ENCODE results near the gene SLC6A19.

Gene SLC6A19

DNA sequence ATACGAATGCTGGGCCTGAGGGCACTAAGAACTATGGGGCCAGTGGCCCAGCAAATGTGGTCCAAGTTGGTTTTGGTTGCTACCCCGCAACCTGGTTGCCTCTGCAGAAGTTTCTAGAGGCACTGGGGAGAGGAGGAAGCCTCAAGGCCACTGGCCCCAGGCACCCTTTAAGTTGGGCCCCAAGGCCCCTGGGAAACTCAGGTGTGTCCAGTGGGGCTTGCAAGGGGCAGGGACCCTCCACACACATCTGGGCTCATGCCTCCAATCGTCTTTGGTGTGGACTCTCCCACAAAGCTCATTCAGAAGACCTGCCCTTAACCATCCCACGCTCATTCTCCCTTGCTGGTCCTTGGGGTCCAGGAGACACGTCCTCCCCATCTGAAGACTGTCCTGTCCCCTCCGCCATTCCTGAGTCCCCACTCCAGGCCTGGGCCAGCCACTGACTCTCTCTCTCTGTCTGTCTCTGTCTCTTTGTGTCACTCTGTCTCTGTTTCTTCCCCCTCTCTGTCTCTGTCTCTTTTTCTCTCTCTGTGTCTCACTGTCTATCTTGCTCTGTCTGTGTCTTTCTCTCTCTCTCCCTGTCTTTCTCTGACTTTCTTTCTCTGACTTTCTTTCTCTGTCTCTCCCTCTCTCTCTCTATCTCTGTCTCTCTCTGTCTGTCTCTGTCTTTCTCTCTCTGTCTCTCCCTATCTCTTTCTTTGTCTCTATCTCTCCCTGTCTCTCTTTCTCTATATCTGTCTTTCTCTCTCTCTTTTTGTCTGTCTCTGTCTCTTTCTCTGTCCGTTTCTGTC lies 3.3 kb upstream of the SLC6A19 start:
- DNase-seq, result no peak

DNA sequence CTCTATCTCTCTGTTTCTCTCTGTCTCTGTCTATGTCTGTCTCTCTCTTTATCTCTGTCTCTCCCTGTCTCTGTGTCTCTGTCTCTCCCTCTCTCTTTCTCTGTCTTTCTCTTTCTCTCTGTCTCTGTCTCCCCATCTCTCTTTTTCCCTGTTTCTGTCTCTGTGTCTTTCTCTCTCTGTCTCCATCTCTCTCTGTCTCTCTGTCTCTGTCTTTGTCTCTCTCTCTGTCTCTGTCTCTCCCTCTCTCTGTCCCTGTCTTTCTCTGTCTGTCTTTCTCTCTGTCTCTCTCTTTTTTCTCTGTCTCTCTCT lies 2.1 kb upstream of the SLC6A19 start:
- DNase-seq, result no peak

DNA sequence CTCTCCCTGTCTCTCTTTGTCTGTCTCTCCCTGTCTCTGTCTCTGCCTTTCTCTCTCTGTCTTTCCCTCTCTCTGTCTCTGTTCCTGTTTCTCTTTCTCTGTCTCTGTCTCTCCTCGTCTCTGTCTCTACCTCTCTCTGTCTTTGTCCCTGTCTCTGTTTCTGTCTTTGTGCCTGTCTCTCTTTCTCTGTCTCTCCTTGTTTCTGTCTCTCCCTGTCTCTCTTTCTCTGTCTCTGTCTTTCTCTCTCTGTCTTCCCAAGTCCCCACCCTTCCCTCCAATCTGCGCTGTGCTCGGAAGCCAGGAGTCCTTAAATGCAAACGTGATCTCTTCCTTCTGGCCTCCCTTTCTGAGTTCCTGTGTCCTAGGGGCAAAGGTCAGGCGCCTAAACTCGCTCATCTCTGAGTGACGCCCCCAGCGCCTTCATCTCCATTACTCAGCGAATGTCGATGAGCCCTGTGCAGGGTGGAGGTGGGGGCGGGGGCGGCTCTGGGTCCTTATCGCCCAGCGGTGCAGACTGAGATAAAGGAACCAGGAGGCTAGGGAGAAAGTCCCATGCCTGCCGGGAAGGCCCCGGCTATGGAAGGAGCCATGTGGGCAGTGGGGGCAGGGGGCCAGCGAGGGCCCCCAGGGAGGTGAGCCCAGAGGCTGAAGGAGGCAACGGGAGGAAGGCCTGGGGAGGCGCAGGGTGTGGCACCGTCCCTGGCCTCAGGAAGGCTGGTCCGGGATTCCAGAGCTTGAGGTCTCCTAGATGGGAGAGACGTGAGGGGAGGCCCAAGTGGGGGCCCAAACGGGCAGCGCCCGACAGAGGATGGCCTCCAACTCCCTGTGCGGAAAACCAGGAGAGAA lies 1.5 kb upstream of the SLC6A19 start:
- no peak for DNase-seq

DNA sequence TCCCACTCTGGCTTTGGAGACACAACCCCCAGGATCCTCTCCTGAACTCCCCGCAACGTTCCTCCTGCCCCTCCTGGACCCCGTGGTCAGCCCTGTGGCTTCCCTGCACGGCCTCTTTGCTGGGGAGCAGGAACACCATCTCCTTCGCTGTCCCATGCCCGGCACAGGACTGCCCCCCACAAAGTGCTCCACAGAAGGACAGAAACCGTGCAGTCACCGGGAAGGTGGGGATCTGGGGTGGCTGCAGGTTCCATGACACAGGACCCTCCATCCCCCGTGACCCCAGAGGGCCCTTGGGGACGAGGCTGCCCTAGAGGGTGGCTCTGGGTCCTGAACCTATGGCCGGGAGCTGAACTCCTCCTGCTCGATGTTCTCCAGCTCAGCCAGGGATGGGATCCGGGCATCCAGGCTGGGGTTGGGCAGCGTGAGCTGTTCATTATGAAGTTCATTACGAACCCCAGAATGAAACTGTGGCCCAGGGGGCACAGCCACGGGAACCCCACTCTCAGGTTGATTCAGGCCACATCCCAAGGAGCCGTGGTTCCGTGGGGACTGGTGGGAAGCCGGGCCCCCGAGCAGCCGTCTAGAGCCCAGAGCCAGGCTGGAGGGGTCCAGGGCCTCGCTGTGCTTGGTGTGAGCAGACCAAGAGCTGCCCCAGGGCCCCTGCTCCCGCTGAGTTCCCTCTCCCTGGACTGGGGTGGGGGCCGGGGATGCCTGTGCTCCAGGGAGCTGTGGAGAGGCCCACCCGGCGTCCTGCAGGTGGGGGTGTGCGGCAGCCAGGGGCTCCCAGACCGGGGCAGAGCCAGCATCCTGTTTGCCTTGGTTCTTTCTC lies 684 bp upstream of the SLC6A19 start:
- no peak for DNase-seq

DNA sequence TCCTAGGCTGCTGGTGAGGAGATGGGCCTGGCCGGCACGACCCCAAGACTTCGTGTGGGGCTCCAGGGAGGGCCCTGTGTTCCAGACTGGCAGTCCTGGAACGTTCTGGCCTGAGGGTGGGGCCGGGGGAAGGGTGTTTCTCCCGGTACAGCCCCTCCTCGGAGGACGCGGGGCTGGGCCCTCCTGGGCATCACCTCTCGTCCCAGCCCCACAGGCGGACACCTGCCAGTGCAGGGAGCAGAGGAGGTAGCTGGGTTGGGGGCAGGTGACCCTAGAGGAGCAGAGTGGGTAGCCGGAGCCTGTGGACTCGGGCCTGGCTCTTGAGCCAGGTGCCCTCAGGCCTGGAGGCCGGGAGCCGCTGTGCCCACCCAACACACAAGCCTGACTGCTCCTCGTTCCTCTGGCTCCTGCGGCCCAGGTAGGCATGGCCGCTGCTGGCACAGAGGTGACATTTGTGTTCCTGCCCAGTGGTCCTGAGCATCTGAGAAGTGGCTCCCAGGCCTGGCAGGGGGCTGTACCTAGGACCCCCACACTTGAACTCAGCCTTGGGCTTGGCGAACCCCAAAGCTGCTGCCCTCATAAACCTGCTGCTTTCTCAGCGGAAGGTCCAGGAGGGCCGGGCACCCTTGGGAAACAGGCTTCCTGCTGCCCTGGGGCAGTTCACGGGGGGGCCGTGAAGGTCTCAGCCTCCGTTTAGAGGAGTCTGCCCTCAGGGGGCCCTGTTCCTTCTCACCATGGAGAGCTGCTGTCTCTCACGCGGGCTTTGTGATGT lies 817 bp downstream of the SLC6A19 start:
- no peak for DNase-seq

DNA sequence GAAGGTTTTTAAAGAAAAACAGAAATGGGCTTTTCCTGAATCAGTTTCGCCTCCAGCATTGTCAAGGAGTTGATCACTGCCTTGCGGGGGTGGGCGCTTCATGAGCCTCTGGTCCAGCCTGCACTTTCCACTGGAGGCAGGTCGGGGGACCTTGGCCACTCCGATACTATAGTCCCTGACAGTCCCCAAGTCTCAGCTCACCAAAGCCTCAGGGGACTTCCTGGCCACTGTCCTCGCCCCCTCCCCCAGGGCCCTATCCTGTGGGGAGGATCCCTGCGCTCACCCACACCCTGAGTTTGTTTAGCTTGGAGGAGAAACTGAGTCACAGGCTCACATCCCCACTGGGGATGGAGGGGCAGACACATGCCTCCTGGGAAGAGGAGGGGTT lies 1.4 kb downstream of the SLC6A19 start:
- DNase-seq, result no peak

DNA sequence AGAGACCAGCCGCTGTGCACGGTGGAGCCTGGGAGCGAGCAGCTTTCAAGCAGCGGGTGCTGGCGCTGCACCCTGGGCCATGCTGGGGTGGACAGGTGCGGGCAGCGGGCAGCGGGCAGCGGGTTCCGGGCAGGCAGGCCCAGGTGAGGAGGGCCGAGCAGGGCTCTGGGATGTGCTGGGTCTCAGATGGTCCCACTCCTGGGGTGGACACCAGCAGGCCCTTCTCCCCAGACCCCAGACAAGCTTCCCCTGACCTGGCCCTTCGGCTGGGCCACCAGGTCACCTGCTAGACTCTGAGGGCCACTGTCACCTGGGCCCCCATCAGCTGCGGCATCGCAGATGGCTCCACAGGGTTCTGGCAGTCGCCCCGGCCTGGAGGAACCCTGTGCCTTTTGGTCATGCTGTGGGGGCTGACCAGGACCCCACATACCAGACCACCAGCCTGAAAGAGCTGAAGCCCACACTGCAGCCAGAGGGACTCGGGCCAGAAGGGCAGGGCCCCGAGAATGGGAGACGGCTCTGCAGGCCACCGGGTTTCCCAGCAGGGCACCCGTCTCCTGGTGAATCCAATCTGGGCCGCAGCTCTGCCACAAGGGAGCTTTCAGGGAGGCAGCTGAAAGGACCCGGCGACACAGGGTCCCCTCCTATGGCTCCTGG lies 2.0 kb downstream of the SLC6A19 start:
- no peak for DNase-seq

DNA sequence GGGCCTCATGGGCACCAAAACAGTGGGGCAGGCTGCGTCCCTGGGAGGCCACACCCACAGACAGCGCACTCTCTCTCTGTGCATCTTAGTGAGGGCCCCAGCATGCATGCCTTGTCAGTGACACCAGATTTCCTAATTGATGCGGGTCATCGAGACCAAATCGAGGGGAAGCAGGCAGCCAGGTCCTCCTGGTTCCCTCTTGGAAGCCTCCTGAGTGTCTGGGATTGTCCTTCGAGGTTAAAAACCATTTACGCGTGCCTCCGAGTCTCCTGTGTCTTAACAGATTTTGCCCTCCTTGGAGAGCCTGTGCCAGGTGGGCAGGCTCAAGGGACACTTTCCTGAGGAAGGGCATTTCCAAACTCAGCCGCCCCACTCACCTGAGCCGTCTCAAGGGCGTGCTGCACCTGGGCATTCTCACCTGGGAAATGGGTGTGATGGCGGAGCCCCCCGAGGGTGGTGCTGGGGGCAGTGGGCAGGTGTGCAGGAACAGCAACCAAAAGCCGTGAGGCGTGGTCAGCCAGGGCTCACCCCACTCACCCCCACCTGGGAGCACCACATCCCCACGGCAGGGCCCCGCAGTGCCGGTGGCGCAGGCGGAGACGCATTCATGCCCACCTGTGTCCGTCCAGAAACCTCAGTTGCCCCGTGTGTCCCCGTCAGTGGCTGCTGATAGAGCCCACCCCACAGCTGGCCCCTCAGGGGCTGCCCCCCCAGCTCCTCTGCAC lies 2.7 kb downstream of the SLC6A19 start:
- DNase-seq, result no peak

DNA sequence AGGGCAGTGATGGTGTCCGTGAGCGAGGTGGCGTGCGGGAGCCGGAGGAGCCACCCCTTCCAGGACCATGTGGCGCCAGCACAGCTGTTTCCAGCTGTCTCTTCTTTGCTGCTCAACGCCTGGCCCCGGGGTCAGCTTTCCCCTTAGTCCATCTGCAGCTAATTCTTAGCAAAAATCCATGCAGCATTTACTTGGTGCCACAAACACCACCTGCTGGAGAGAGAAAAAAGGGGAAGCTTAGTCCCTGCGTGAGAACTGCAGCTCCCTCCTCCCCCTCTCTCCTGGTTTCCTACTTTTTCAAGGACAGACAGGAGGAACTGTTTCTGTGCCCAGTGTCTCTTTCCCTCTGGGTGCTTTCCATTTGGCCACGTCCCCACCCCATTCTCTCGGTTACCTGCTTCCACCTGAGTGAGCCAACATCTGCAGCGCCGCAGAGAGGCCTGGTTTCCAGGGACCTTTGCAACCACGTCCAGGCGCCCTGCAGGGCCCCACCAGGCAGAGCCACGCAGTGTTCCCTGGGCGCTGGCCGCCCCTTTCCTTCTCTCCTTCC lies 3.4 kb downstream of the SLC6A19 start:
- DNase-seq, result no peak

DNA sequence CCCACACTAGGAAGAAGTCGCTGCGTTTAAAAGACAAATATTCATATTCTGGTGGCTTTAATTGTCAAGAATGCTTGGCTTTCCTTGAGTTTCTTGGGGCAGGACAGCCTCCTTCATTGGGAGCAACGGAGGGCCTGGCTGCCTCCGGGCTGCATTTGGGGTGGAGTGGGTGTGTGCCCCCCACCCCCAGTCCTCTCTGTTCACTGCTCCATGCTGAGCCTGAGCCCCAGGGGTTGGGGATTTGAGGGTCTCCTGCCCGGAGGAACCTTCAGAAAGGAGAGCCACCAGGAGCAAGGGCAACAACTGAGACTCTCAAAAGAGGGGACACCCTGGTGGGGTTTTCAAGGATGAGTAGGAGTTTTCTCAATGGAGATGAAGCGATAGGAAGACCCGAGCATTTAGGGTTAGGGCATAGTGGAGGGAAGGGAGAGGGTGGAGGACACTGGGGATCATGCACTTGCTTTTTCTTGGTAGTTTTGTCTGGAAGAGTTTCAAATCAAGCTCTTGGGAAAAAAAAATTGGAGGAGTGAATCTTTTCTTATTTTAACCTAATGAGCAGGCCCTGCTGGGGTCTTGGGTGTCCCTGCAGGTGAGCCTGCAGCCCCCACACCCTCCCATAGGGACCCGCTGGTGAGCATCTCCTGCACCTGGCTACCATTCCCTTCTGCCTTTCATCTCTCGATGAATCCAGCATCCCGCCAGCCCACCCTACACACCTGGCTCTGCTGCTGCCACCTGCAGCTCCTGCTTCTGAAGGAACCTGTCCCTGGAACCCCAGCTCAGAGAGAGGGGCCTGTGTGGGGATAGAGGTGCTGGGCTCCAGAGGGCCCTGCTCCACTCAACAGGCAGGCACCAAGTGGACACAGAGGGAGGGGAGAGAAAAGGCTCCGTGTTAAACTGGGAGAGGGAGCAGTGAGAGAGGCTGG lies 4.1 kb downstream of the SLC6A19 start:
- DNase-seq, result no peak

DNA sequence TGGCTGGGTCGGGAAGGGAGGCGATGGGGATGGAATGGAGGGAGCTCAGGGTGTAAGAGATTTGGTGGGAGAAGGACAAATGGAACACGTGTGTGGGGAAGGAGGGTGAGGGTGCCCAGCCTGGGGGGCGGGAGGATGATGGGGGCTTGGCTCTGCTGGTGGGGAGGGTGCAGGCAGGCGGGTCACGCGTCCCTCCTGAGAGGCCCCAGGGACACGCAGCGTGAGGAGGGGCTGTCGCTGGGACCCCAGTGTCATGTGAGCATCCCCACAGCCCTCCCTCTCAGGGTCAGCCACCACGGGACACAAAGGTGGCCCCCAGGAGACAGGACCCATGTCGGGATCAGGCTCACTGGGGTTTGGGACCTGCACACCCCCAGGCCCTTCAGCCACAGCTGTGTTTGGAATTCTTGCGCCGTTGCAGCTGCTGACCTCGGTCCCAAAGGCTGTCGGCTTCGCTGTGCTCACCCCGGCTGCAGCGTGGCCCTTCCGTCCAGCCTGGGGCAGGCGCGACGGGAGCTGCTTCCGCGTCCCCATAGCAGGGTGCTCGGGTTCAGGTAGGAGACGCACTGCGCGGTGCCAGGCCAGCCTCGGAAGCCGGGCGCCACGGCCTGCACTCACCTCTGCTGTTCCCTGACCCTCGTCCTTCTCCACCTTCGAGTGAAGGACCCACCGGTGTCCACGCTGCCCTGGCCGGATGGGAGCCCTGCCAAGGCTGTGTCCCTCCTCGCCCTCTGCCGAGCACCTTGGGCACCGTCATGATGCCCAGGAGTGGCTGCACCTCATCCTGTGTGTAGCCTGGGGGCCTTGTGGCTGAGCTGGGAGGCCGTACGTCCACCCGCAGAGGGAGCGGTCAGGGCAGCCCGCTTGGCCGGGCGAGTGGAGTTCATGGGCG lies 5.4 kb downstream of the SLC6A19 start:
- DNase-seq, result no peak

DNA sequence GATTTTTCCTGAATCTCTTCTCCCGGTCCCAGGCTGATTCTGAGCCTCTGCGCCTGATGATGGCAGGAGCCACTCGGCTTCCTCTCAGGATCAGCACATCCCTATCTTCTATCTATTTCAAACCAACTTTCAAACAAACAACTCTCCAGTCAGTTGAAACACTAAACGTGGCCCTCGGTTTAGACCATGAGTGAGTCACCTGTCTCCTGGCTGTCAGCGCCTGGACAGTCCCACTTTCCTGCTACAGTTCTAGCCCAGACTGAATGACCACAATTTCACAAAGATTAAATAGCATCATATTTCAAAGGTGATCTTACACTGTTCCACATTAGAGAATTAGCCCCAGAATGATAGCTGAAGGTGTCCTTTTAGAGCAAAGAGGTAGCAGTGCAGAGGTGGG lies 6.2 kb downstream of the SLC6A19 start:
- no peak for DNase-seq

DNA sequence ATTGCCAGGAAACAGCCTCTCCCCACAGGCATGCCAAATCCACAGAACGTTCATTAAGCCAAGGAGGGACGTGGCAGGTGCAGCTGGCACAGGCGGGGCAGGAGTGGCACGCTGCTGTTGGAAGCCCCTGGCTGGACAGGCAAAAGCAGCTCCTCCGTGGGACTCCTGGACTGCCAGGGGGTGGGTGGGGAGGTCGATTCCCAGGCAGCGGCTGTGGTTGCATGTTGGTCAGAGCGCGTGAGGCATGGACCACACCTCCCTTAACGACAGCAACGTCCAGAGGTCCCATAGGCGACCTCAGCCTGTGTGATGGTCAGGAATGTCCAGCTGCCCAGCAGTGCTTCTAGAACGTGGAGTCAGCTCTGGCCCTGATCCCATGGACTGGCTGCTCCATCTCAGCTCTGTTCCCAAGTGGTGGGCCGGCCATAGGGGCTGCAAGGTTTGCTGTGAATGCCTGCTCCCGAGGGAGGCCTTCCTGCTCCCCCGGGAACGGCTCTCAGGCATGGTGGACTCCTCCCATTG lies 6.9 kb downstream of the SLC6A19 start:
- DNase-seq, result no peak

DNA sequence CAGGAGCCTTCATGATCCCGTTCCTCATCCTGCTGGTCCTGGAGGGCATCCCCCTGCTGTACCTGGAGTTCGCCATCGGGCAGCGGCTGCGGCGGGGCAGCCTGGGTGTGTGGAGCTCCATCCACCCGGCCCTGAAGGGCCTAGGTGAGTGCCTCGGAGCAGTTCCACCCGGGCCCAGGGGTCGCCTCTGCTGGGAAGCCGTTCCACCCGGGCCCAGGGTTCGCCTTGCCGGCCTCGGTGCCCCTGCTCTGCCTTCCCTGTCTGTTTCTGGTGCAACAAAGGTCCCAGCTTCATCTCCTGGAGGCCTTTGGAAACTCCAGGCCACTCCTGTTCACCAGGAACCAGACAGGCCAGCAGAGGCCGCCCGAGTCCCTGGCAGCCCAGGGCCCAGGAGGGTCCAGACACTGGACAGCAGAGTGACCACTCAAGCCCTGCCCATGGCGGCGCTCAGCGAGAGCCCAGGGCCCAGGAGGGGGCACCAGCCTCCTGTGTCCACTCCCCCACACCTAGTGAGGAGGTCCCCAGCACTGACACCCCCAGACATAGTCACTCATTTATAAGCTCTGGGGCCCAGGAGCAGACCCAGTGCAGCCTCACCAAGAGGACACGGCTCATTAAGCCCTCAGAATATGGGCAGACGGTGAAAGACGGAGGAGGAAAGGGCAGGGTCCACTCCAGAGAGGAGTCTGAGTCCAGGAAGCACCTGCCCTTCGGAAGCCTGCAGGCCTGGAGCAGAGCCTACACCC lies 7.5 kb downstream of the SLC6A19 start:
- no peak for DNase-seq

DNA sequence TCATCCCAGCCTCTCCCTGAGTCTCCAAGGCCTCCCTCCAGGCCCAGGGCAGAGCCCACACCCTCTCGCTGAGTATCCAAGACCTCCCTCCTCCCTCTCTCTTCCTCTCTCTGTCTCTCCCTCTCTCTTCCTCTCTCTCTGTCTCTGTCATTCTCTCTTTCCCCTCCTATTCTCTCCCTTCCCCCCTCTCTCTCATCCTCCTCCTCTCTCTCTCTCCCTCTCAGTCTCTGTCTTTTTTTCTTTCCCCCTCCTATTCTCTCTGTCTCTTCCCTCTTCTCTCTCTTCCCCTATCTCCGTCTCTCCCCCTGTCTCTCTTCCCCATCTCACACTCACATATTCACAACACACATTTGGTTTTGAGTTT lies 8.1 kb downstream of the SLC6A19 start:
- DNase-seq, result no peak

DNA sequence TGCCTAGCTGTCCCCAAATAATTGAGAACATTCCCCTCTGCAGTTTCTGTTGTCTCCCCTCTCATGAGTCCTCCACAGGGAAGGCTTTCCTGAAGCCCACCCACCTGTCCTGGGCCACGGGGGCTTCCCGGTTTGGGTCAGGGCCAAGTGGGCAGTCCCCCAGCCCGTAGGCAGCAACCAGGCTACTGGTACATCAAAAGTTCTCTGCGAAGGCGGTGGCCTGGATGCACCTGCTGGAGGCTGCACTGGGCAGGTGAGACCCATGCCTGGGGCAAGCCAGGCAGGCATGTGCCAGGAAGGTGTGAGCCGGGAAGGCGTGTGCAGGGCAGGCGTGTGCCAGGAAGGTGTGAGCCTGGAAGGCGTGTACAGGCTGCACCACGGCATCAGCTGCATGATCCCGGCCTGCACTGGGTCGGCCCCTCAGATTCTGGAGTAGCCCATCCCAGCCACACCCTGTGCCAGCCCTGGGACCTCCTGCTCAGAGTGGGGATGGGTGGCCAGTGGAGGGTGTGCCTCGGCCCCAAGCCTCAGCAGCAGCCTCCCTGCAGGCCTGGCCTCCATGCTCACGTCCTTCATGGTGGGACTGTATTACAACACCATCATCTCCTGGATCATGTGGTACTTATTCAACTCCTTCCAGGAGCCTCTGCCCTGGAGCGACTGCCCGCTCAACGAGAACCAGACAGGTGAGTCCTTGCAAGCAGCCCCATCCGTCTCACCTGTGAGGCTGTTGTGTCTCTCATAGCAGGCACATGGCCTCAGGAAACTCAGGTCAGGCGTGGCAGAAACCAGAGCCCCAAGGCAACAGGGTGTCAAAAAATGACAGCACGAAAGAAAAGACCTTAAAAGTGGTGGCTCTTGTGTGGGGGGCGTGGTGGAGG lies 8.7 kb downstream of the SLC6A19 start:
- DNase-seq, result no peak

DNA sequence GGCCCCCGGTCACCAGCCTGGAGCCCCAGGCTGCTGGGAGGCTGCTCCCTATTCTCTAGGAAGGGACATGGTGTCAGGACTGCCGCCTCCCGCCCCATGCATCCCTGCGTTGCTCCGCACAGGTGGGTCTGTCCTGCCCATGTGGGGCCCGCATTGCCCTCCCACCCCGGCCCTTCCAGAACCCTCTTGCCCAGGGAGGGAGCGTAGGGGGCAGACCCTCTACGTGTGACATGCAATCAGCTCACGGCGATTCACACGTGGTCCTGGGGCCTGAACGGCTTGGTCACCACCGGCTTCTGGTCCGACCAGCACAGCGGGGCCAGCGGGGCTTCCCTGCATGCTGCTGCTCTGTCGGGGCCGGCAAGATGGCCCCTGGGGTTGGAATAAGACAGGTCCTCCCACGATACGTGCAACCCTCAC lies 9.4 kb downstream of the SLC6A19 start:
- no peak for DNase-seq
